HEK293T (cell line): ENCODE results near the gene DCBLD1.

Experiments
- CTCF ChIA-PET: fragments of 350-600 bp; formaldehyde crosslinking; extraction: SDS; loops from one replicate; lab custom pipeline; 2021; ENCODE audit warnings: antibody characterized with exemption, inconsistent platforms; lab: Yijun Ruan, JAX
- POLR2A ChIA-PET: fragments of 350-600 bp; formaldehyde crosslinking; extraction: SDS; loops from one replicate; lab custom pipeline; 2020; ENCODE audit warnings: antibody characterized with exemption, inconsistent platforms; lab: Yijun Ruan, JAX
- DNase-seq: peaks from one replicate; pipeline ENCODE4 v3.0.0; 2012; ENCODE audit warnings: mixed read lengths; ENCODE audit errors: extremely low spot score
- ARNT ChIP-seq: fragments of 450-650 bp; IDR thresholded peaks from 2 replicates; pipeline ENCODE4 v1.6.1; 2017; ENCODE audit warnings: mild to moderate bottlenecking
- BHLHE40 ChIP-seq: fragments of 450-650 bp; IDR thresholded peaks from 2 replicates; pipeline ENCODE4 v1.6.1; 2016; ENCODE audit warnings: mild to moderate bottlenecking, moderate library complexity, borderline replicate concordance
- CTBP1 ChIP-seq: fragments of 450-650 bp; IDR thresholded peaks from 2 replicates; pipeline ENCODE4 v1.6.1; 2016; ENCODE audit warnings: borderline replicate concordance
- ELF4 ChIP-seq: fragments of 450-650 bp; IDR thresholded peaks from 2 replicates; pipeline ENCODE4 v1.6.1; 2017; ENCODE audit warnings: antibody characterized with exemption
- FOXA1 ChIP-seq: fragments of 450-650 bp; IDR thresholded peaks from 2 replicates; pipeline ENCODE4 v1.6.1; 2016; ENCODE audit warnings: mild to moderate bottlenecking
- FOXK2 ChIP-seq: fragments of 450-650 bp; IDR thresholded peaks from 2 replicates; pipeline ENCODE4 v1.6.1; 2016; ENCODE audit warnings: mild to moderate bottlenecking
- FOXM1 ChIP-seq: fragments of 450-650 bp; IDR thresholded peaks from 2 replicates; pipeline ENCODE4 v1.6.1; 2017; ENCODE audit warnings: mild to moderate bottlenecking, borderline replicate concordance
- HDGF ChIP-seq: fragments of 450-650 bp; IDR thresholded peaks from 2 replicates; pipeline ENCODE4 v1.6.1; 2017; ENCODE audit warnings: antibody characterized with exemption, borderline replicate concordance
- L3MBTL2 ChIP-seq: fragments of 450-650 bp; conservative IDR thresholded peaks from 2 replicates; pipeline ENCODE4 v1.6.1; 2016; ENCODE audit warnings: mild to moderate bottlenecking
- LEF1 ChIP-seq: fragments of 450-650 bp; IDR thresholded peaks from 2 replicates; pipeline ENCODE4 v1.6.1; 2017; ENCODE audit warnings: mild to moderate bottlenecking, borderline replicate concordance
- NFRKB ChIP-seq: fragments of 450-650 bp; IDR thresholded peaks from 2 replicates; pipeline ENCODE4 v1.6.1; 2016; ENCODE audit warnings: mild to moderate bottlenecking, moderate library complexity
- SP1 ChIP-seq: fragments of 450-650 bp; IDR thresholded peaks from 2 replicates; pipeline ENCODE4 v1.6.1; 2017
- SUZ12 ChIP-seq: fragments of 450-650 bp; IDR thresholded peaks from 2 replicates; pipeline ENCODE4 v1.6.1; 2016; ENCODE audit warnings: mild to moderate bottlenecking
- TARDBP ChIP-seq: fragments of 450-650 bp; IDR thresholded peaks from 2 replicates; pipeline ENCODE4 v1.6.1; 2016
- ZNF384 ChIP-seq: fragments of 450-650 bp; IDR thresholded peaks from 2 replicates; pipeline ENCODE4 v1.6.1; 2016
- TF ChIP-seq, protein P1 (sequence below): fragments of 450-650 bp; IDR thresholded peaks from 2 replicates; pipeline ENCODE4 v1.6.1; 2016

DCBLD1 gene

GRCh38 chr6:117498159-117498558 lies 15.7 kb downstream of the DCBLD1 start:
- TF ChIP-seq FOXM1 (no peak), LEF1 (no peak), ARNT (no peak), L3MBTL2 (no peak), BHLHE40 (no peak), ELF4 (no peak), NFRKB (no peak), FOXA1 (no peak), SP1 (no peak), FOXK2 (no peak), HDGF (no peak), CTBP1 (no peak), TARDBP (no peak)
- TF ChIP-seq, protein P1, sequence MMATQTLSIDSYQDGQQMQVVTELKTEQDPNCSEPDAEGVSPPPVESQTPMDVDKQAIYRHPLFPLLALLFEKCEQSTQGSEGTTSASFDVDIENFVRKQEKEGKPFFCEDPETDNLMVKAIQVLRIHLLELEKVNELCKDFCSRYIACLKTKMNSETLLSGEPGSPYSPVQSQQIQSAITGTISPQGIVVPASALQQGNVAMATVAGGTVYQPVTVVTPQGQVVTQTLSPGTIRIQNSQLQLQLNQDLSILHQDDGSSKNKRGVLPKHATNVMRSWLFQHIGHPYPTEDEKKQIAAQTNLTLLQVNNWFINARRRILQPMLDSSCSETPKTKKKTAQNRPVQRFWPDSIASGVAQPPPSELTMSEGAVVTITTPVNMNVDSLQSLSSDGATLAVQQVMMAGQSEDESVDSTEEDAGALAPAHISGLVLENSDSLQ: no peak
- ChIA-PET CTCF (interaction anchor here (0.5 kb wide), 1 partner anchor 48 kb away, joined by 3 read pairs; no protein-coding TSS in a partner anchor), POLR2A (interaction anchor here (2.1 kb wide), 1 partner anchor 15 kb away, joined by 6 read pairs; the partner anchor contains the start of gene DCBLD1)
- DNase-seq: no peak

DNA sequence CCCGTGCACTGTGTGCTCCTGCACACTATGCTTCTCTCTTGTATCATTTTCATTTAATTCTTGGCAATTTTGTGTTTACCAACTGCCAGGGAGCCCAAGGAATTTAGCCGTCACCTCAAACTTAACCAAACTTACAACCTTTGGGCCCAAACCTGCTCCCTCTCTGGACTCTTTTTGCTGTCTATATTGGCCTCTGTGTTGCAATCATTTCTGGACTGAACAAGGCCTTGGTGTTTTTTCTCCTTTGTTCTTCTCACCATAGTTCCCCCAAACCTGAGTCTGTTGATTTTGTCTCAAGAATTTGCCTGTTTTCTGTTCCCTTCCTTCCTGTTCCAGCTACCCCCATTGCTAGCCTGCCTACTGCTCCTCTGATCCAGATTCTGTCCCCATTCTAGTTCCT lies 19.2 kb downstream of the DCBLD1 start:
- TF ChIP-seq HDGF (no peak), ARNT (no peak), BHLHE40 (no peak), TARDBP (no peak), CTBP1 (no peak), SP1 (no peak), FOXK2 (no peak), L3MBTL2 (no peak), ZNF384 (no peak), LEF1 (no peak), FOXA1 (no peak), NFRKB (no peak), ELF4 (no peak), SUZ12 (no peak), FOXM1 (no peak)
- TF ChIP-seq, protein P1: no peak
- CTCF ChIA-PET: no interaction called here
- POLR2A ChIA-PET: no interaction called here
- no peak for DNase-seq

GRCh38 chr6:117502580-117502979 lies 20.1 kb downstream of the DCBLD1 start:
- TF ChIP-seq ARNT (no peak), FOXM1 (no peak)
- no peak for DNase-seq
- CTCF ChIA-PET: no interaction called here
- POLR2A ChIA-PET: no interaction called here

GRCh38 chr6:117503211-117503610 lies 20.7 kb downstream of the DCBLD1 start:
- CTCF ChIA-PET: no interaction called here
- no peak for TF ChIP-seq ELF4
- TF ChIP-seq TARDBP: no peak
- TF ChIP-seq SP1: no peak
- TF ChIP-seq SUZ12: no peak
- TF ChIP-seq NFRKB: no peak
- TF ChIP-seq, protein P1: no peak
- no peak for TF ChIP-seq FOXK2
- TF ChIP-seq CTBP1: no peak
- no peak for TF ChIP-seq BHLHE40
- no peak for TF ChIP-seq FOXA1
- no peak for TF ChIP-seq L3MBTL2
- no peak for TF ChIP-seq ARNT
- TF ChIP-seq FOXM1: no peak
- POLR2A ChIA-PET: no interaction called here
- no peak for DNase-seq

- CTCF ChIA-PET: interaction anchor here (0.6 kb wide), 1 partner anchor 62 kb away, joined by 3 read pairs; no protein-coding TSS in a partner anchor
- POLR2A ChIA-PET: no interaction called here
- TF ChIP-seq SUZ12: no peak
- no peak for TF ChIP-seq NFRKB
- TF ChIP-seq ELF4: no peak
- TF ChIP-seq SP1: no peak
- TF ChIP-seq L3MBTL2: no peak
- no peak for TF ChIP-seq LEF1
- no peak for TF ChIP-seq ARNT
- TF ChIP-seq HDGF: no peak
- TF ChIP-seq TARDBP: no peak
- TF ChIP-seq, protein P1: no peak
- no peak for TF ChIP-seq ZNF384
- no peak for TF ChIP-seq FOXA1
- no peak for TF ChIP-seq FOXK2
- TF ChIP-seq BHLHE40: no peak
- TF ChIP-seq CTBP1: no peak
- TF ChIP-seq FOXM1: no peak
- DNase-seq: no peak
Observed at GRCh38 chr6:117504478-117505144, 22.1 kb downstream of the DCBLD1 start.
